Trophoblast cell (in vitro differentiated cells and primary cell): ENCODE data around the gene ANKRD12.
A peak's percentile ranks its signal among the peaks of the same experiment; 100 is the strongest.

Experiments used
- DNase-seq, 2 donors: peaks; one replicate each; pipeline ENCODE4 v3.0.0-alpha.2; 2016
- H2AFZ ChIP-seq: 2 replicates; pipeline ENCODE4 v1.6.1; 2013; ENCODE audit warnings: low read length, moderate library complexity, mild to moderate bottlenecking; ENCODE audit not compliant: insufficient read depth, poor library complexity
- H2AK5ac ChIP-seq: 2 replicates; pipeline ENCODE4 v1.6.1; 2013; ENCODE audit warnings: mild to moderate bottlenecking, low read length
- H2BK120ac ChIP-seq: 2 replicates; pipeline ENCODE4 v1.6.1; 2013; ENCODE audit warnings: low read length, mild to moderate bottlenecking, moderate library complexity; ENCODE audit not compliant: insufficient read depth, poor library complexity
- H2BK12ac ChIP-seq: 2 replicates; pipeline ENCODE4 v1.6.1; 2013; ENCODE audit warnings: mild to moderate bottlenecking, low read length, moderate library complexity
- H2BK5ac ChIP-seq: 2 replicates; pipeline ENCODE4 v1.6.1; 2013; ENCODE audit warnings: low read length, low read depth, moderate library complexity, mild to moderate bottlenecking; ENCODE audit not compliant: poor library complexity
- H3K14ac ChIP-seq: 2 replicates; pipeline ENCODE4 v1.6.1; 2013; ENCODE audit warnings: mild to moderate bottlenecking, low read length
- H3K18ac ChIP-seq: 2 replicates; pipeline ENCODE4 v1.6.1; 2013; ENCODE audit warnings: mild to moderate bottlenecking, low read length
- H3K23ac ChIP-seq: 2 replicates; pipeline ENCODE4 v1.6.1; 2013; ENCODE audit warnings: low read length
- H3K27ac ChIP-seq: 2 replicates; pipeline ENCODE4 v1.5.1; 2013; ENCODE audit warnings: low read depth, mild to moderate bottlenecking, inconsistent platforms, low read length, moderate library complexity
- H3K27me3 ChIP-seq: 2 replicates; pipeline ENCODE4 v1.6.1; 2013; ENCODE audit warnings: inconsistent platforms, mild to moderate bottlenecking, low read length, moderate library complexity; ENCODE audit not compliant: insufficient read depth
- H3K36me3 ChIP-seq, 2 experiments: 1 replicate in 1 of 2; 2 replicates in 1 of 2; pipeline ENCODE4 v1.6.1; 2013; ENCODE audit warnings: low read length in 2 of 2, mild to moderate bottlenecking in 2 of 2, moderate library complexity in 1 of 2; ENCODE audit not compliant: insufficient read depth in 2 of 2, control insufficient read depth in 1 of 2
- H3K4ac ChIP-seq: 2 replicates; pipeline ENCODE4 v1.6.1; 2013; ENCODE audit warnings: low read depth, mild to moderate bottlenecking, low read length, moderate library complexity
- H3K4me1 ChIP-seq, 2 experiments: 1 replicate in 1 of 2; 2 replicates in 1 of 2; pipeline ENCODE4 v1.6.1; 2013; ENCODE audit warnings: low read length in 2 of 2, mild to moderate bottlenecking in 2 of 2, moderate library complexity in 1 of 2; ENCODE audit not compliant: insufficient read depth in 2 of 2, control insufficient read depth in 1 of 2
- H3K4me2 ChIP-seq: 2 replicates; pipeline ENCODE4 v1.6.1; 2013; ENCODE audit warnings: inconsistent platforms, mild to moderate bottlenecking, low read length, moderate library complexity
- H3K4me3 ChIP-seq: 2 replicates; pipeline ENCODE4 v1.5.1; 2013; ENCODE audit warnings: mild to moderate bottlenecking, low read depth, low read length, inconsistent platforms
- H3K79me1 ChIP-seq: one replicate; pipeline ENCODE4 v1.6.1; 2013; ENCODE audit warnings: low read length
- H3K79me2 ChIP-seq: 2 replicates; pipeline ENCODE4 v1.6.1; 2013; ENCODE audit warnings: low read length, mild to moderate bottlenecking; ENCODE audit not compliant: control insufficient read depth, insufficient read depth, poor library complexity
- H3K9ac ChIP-seq: 2 replicates; pipeline ENCODE4 v1.6.1; 2013; ENCODE audit warnings: mild to moderate bottlenecking, low read length
- H3K9me3 ChIP-seq: 2 replicates; pipeline ENCODE4 v1.6.1; 2013; ENCODE audit warnings: low read depth, mild to moderate bottlenecking, control low read depth, inconsistent platforms, low read length; ENCODE audit not compliant: insufficient read depth
- H4K12ac ChIP-seq: 2 replicates; pipeline ENCODE4 v1.6.1; 2013; ENCODE audit warnings: low read depth, mild to moderate bottlenecking, low read length, moderate library complexity
- H4K8ac ChIP-seq: 2 replicates; pipeline ENCODE4 v1.6.1; 2013; ENCODE audit warnings: low read depth, mild to moderate bottlenecking, low read length, moderate library complexity
- H4K91ac ChIP-seq: one replicate; pipeline ENCODE4 v1.6.1; 2013; ENCODE audit warnings: low read depth, mild to moderate bottlenecking, low read length, moderate library complexity
- WGBS: extraction: QIAGEN DNeasy Blood & Tissue Kit; methylation state at CpG from one replicate; pipeline ENCODE4 v1.1.7; 2013; ENCODE audit warnings: missing lambda C conversion rate; ENCODE audit not compliant: insufficient read length, insufficient coverage; ENCODE audit errors: extremely low coverage; 5-methylcytosine and 5-hydroxymethylcytosine counted together

ANKRD12 gene

DNA sequence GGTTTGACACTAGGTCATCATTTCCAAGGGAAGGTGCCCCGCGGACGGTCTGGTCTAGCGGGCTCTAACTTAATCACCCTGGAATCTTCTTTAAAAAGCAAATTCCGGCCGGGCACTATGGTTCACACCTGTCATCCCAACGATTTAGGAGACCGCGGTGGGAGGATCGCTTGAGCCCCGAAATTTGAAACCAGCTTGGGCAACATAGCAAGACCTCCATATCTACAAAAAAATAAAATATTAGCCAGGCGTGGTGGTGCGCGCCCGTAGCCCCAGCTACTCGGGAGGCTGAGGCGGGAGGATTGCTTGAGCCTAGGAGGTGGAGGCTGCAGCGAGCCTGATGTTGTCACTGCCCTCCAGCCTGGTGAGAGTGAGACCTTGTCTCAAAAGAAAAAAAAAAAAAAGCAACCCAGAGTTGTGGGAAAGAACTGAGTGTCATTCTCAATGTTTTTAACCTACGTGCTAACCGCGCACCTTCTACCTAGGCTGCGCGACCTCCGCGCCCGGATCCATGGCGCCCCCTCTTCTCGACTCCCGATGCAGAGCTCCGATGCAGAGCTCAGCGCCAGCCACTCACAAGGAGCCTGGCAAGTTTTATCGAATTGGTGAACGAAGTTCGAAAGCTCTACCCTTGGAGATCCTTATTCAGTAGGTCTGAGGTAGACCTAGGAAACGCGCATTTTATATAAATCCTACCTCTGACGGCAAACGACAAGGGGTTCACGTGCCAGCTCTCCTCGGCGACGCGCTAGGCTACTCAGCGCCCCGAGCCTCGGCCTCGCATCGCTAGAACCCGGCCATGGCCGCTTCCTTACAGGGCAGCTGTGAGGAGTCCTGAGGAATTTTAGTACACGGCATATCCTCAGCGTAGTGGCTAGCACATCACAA, 197.1 kb downstream of the ANKRD12 start:
- Histone ChIP-seq H3K14ac (peak overlapping the region; percentile 1), H3K23ac (no peak overlapping the region)
- WGBS = no CpG with 5 or more reads among the region's 52 CpGs

DNA sequence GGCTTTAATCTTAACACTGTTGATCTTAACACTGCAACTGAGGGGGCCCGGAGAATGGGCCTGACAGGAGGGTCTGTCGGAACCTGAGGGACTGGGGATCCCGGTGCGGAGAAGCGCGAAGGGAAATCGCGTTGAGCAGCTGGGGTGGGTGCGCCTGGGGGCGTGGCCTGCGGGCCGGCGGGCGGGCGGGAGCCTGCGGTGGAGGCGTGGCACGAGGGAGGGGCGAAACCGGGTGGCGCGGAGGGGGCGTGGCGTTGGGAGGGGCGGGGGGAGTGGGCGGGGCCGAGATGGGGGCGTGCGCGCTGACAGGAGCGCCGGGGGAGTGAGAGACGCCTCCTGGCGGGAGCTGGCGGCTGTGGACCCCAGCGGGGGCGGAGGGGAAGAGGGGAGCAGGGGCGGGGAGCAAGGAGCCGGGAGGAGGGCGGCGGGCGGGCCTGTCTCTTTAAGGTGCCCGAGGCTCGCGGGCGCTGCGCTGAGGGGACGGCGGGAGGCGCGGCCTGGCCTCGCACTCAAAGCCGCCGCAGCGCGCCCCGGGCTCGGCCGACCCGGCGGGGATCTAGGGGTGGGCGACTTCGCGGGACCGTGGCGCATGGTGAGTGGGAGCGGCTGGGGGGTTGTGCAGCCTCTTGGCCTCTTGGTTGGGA, 197.9 kb downstream of the ANKRD12 start, which contains the start of gene TWSG1:
TSS of gene TWSG1 (plus strand) at position 445 of the 644 bp plus-strand sequence. CDS start 2,457 bp downstream, outside the sequence.
- H2AFZ ChIP-seq = peak within 1 kb of the TSS; percentile 87
- H3K4me3 ChIP-seq = peak within 1 kb of the TSS; percentile 90
- H2BK12ac ChIP-seq = no peak within 1 kb of the TSS
- no peak within 1 kb of the TSS for H3K23ac ChIP-seq
- H3K27ac ChIP-seq = peak within 1 kb of the TSS; percentile 48
- H2BK120ac ChIP-seq = peak within 1 kb of the TSS; percentile 25
- H3K79me2 ChIP-seq = peaks cover 5% of the 10 kb centered on the region
- WGBS = no CpG with 5 or more reads among the region's 67 CpGs
- H3K9me3 ChIP-seq = no peaks in the 10 kb centered on the region
- H3K79me1 ChIP-seq = peaks cover 6% of the 10 kb centered on the region
- H4K91ac ChIP-seq = peak within 1 kb of the TSS; percentile 20
- H2BK5ac ChIP-seq = peak within 1 kb of the TSS; percentile 58
- H3K9ac ChIP-seq = peak within 1 kb of the TSS; percentile 81
- H3K14ac ChIP-seq = peak within 1 kb of the TSS; percentile 42
- H4K12ac ChIP-seq = peak within 1 kb of the TSS; percentile 3
- no peak within 1 kb of the TSS for H2AK5ac ChIP-seq
- peaks cover 1 to 4% of the 10 kb centered on the region in 2 experiments for H3K36me3 ChIP-seq
- peak; percentile 67 to 87 for DNase-seq
- peak within 1 kb of the TSS; percentile 61 for H3K18ac ChIP-seq
- peak within 1 kb of the TSS; percentile 98 for H3K4me2 ChIP-seq
- H3K27me3 ChIP-seq = no peaks in the 10 kb centered on the region
- H3K4me1 ChIP-seq = no peaks in the 10 kb centered on the region
- peak within 1 kb of the TSS; percentile 4 for H3K4ac ChIP-seq
- H4K8ac ChIP-seq = peak within 1 kb of the TSS; percentile 12

More for the DNA sequence above, 197.1 kb downstream of the ANKRD12 start:
- Histone ChIP-seq H3K27ac (peak overlapping the region; percentile 3), H4K91ac (no peak overlapping the region), H3K36me3 (peaks cover 1 to 2% of the 10 kb centered on the region in 2 experiments), H3K4me2 (peak overlapping the region; percentile 79), H3K9ac (peak overlapping the region; percentile 31), H3K79me2 (peaks cover 5% of the 10 kb centered on the region), H3K27me3 (no peaks in the 10 kb centered on the region), H3K4me3 (peak overlapping the region; percentile 67), H3K9me3 (no peaks in the 10 kb centered on the region), H3K79me1 (peaks cover 6% of the 10 kb centered on the region), H4K8ac (peak overlapping the region; percentile 4), H2AK5ac (no peak overlapping the region), H2BK12ac (no peak overlapping the region), H2BK120ac (no peak overlapping the region), H3K18ac (no peak overlapping the region), H3K4ac (no peak overlapping the region), H4K12ac (no peak overlapping the region), H2AFZ (peak overlapping the region; percentile 67), H2BK5ac (no peak overlapping the region), H3K4me1 (no peaks in the 10 kb centered on the region)
- DNase-seq = peak; percentile 12 to 41

- no peak overlapping the region for H2AK5ac ChIP-seq
- H3K27ac ChIP-seq = peak overlapping the region; percentile 48
- peak overlapping the region; percentile 90 for H3K4me3 ChIP-seq
- peak overlapping the region; percentile 98 for H3K4me2 ChIP-seq
- peak overlapping the region; percentile 25 for H2BK120ac ChIP-seq
- H4K12ac ChIP-seq = peak overlapping the region; percentile 3
- peaks cover 5% of the 10 kb centered on the region for H3K79me2 ChIP-seq
- H2BK5ac ChIP-seq = peak overlapping the region; percentile 58
- peak overlapping the region; percentile 81 for H3K9ac ChIP-seq
- H4K8ac ChIP-seq = peak overlapping the region; percentile 12
- peak overlapping the region; percentile 61 for H3K18ac ChIP-seq
- H3K79me1 ChIP-seq = peaks cover 6% of the 10 kb centered on the region
- H3K4me1 ChIP-seq = no peaks in the 10 kb centered on the region
- WGBS = no CpG with 5 or more reads among the region's 55 CpGs
- peaks cover 1 to 5% of the 10 kb centered on the region in 2 experiments for H3K36me3 ChIP-seq
- no peak overlapping the region for H3K23ac ChIP-seq
- H3K9me3 ChIP-seq = no peaks in the 10 kb centered on the region
- H2BK12ac ChIP-seq = no peak overlapping the region
- DNase-seq = peak; percentile 19 to 54
- H3K4ac ChIP-seq = peak overlapping the region; percentile 4
- H4K91ac ChIP-seq = peak overlapping the region; percentile 20
- H3K27me3 ChIP-seq = no peaks in the 10 kb centered on the region
- peak overlapping the region; percentile 87 for H2AFZ ChIP-seq
- peak overlapping the region; percentile 42 for H3K14ac ChIP-seq
These were observed 198.6 kb downstream of the ANKRD12 start for GRCh38 chr18:9334973-9335696.
